Vagina (tissue), 2 donors: Measurements from ENCODE around the gene AMBP.

Source experiments
- POLR2A ChIP-seq, 2 donors: fragments of 450-650 bp; IDR thresholded peaks; one replicate each; pipeline ENCODE4 v1.6.1; 2017; ENCODE audit warnings: antibody characterized with exemption in 2 of 2, mild to moderate bottlenecking in 2 of 2, moderate library complexity in 2 of 2
- TF ChIP-seq, protein P1 (sequence below), 3 experiments: fragments of 450-650 bp in 2 of 3; fragments of 200-600 bp in 1 of 3; sonication (generic) in 1 of 3; IDR thresholded peaks; one replicate each; pipeline ENCODE4 v1.5.1; 2017 to 2019; ENCODE audit warnings: antibody characterized with exemption in 3 of 3, mild to moderate bottlenecking in 2 of 3, moderate library complexity in 2 of 3

DNA sequence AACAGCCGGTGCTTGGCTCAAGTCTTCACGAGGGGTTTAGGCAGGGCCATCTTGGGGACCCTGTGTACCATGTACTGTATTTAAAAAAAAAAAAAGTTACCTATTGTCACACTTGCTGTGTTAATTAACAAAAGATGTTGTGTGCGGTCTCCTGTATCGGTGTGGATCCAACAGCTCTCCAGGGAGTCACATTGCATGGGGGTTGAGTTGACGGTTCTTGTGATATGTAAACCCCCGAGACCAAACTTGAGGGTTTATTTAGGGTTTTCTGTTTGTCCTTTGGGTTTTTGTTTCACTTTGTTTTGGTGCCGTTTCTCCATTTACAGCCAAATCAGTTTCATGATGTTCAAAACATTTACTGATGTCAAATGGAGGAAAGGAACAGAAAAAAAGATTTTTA lies 22.2 kb downstream of the AMBP start:
- TF ChIP-seq POLR2A (IDR thresholded peaks at IDR 0.05) = no peak
- TF ChIP-seq, protein P1, sequence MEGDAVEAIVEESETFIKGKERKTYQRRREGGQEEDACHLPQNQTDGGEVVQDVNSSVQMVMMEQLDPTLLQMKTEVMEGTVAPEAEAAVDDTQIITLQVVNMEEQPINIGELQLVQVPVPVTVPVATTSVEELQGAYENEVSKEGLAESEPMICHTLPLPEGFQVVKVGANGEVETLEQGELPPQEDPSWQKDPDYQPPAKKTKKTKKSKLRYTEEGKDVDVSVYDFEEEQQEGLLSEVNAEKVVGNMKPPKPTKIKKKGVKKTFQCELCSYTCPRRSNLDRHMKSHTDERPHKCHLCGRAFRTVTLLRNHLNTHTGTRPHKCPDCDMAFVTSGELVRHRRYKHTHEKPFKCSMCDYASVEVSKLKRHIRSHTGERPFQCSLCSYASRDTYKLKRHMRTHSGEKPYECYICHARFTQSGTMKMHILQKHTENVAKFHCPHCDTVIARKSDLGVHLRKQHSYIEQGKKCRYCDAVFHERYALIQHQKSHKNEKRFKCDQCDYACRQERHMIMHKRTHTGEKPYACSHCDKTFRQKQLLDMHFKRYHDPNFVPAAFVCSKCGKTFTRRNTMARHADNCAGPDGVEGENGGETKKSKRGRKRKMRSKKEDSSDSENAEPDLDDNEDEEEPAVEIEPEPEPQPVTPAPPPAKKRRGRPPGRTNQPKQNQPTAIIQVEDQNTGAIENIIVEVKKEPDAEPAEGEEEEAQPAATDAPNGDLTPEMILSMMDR (IDR thresholded peaks at IDR 0.05) = no peak
